HG02610 (cell line): ENCODE data around the gene CRIP3.

Source experiments
- ATAC-seq: cut with Tn5 transposase; IDR thresholded peaks from one replicate; pipeline ENCODE4 v1.9.1; 2021; ENCODE audit warnings: mild to moderate bottlenecking, moderate library complexity; ENCODE audit not compliant: unreplicated experiment

Gene CRIP3

GRCh38 chr6:43274916-43275597 lies 33.6 kb downstream of the CRIP3 start:
- ATAC-seq, result no peak

- no peak for ATAC-seq
Observed at GRCh38 chr6:43274127-43274915, 34.3 kb downstream of the CRIP3 start.

GRCh38 chr6:43273707-43274106 lies 34.9 kb downstream of the CRIP3 start:
- no peak for ATAC-seq

- ATAC-seq, result no peak
Observed at GRCh38 chr6:43271944-43272343, 36.7 kb downstream of the CRIP3 start.

- ATAC-seq, result no peak
Observed at GRCh38 chr6:43271103-43271815, 37.4 kb downstream of the CRIP3 start.

- ATAC-seq, result no peak
Observed at GRCh38 chr6:43269273-43270007, 39.2 kb downstream of the CRIP3 start.

GRCh38 chr6:43268782-43269272 lies 39.8 kb downstream of the CRIP3 start:
- no peak for ATAC-seq

- no peak for ATAC-seq
Observed at GRCh38 chr6:43268355-43268700, 40.3 kb downstream of the CRIP3 start.

- ATAC-seq, result no peak
Observed at GRCh38 chr6:43267619-43268354, 40.8 kb downstream of the CRIP3 start.

GRCh38 chr6:43265564-43265963 lies 43.1 kb downstream of the CRIP3 start:
- no peak for ATAC-seq

- ATAC-seq, result no peak
Observed at GRCh38 chr6:43264599-43265145, 44.0 kb downstream of the CRIP3 start.

- peak; percentile 87 for ATAC-seq
Observed at GRCh38 chr6:43263314-43264178, 45.1 kb downstream of the CRIP3 start.

- ATAC-seq, result no peak
Observed at GRCh38 chr6:43262780-43263313, 45.8 kb downstream of the CRIP3 start.

GRCh38 chr6:43262000-43262779 lies 46.4 kb downstream of the CRIP3 start:
- no peak for ATAC-seq

GRCh38 chr6:43261198-43261597 lies 47.4 kb downstream of the CRIP3 start:
- ATAC-seq, result no peak

GRCh38 chr6:43260791-43261190 lies 47.8 kb downstream of the CRIP3 start:
- ATAC-seq, result no peak

- ATAC-seq, result no peak
Observed at GRCh38 chr6:43258807-43259686, 49.6 kb downstream of the CRIP3 start.
